ENCODE results near the gene RORB.
"Not testable (repeated sequence)": the region's sequence is repeated elsewhere in the genome, so short reads cannot be mapped to it uniquely, and the experiment has no call there.

The RORB gene

DNA sequence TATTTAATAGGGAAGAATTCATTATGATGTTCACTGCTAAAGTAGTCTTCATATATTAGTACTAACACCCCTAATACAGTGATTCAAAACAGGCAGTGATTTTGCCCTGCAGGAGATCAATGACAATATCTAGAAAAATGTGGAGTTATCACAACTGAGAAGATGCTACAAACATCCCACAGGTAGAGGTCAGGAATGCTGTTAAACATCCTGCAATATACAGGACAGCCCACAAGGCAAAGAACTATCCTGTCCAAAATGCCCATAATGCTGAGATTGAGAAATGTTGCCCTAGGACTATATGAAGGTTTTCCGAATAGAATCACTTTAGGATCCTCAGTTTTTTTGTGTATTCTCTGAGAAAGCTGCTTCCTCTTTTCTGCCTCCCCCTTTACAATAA is 15.3 kb downstream of the RORB start:
- no peak for DNase-seq (ENCODE audit: low read depth in 2 of 2, low spot score in 1 of 2)

DNA sequence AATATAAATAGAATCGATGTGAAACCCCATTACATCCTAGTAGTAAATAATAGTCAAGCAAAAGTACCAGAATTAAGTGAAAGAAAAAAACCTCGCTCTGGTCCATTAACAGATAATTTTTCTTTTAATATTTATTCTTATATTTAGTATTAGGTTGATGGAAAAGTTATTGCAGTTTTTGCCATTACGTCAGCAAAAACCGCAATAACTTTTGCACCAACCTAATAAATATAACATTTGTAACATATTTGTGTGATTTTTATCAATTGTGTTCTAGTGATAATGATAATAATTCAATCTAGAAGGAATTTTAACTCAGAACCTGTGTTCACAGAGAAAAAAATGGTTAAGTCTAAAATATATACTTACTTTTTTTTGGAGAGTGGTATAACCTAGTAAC is 16.1 kb downstream of the RORB start:
- DNase-seq (ENCODE audit: low read depth in 2 of 2, low spot score in 1 of 2): no peak

DNA sequence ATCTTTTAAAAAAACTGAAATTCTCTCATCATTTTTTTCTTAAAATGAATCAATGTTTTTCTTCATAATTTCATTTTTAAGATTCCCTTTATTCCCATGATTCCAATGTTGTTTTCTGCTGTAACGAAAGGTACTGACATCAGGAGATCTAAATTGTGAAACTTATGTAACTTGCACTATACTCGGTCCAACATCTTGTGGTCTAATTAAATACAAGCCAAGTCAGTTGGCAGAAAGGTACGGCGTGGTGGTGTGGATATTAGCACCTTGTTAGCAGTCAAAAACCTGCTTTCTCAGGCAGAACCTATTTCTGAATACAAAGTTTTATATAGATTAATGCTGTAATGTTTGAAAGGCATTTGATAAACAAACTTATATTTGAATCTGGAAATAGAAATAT is 20.1 kb downstream of the RORB start:
- DNase-seq (ENCODE audit: low read depth in 2 of 2, low spot score in 1 of 2): no peak

DNA sequence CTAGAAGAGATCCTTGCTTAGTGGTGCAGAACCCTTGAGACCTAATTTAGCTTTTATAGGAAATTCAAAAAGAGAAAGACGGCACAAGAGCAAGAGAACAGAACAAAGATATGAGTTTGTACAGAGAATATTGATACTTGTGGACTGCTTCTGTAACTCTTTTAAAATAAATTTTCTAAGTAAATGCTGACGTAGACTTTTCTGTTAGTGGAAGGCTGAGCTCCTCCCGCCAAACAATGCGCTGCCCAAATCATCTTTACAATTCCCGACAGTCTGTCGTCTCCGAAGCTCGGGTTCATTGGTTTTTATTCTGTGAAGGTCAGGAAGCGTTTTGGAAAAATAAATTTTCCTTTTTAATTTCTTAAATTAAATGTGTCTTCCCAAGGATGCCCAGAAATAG is 22.3 kb downstream of the RORB start:
- DNase-seq (ENCODE audit: low read depth in 2 of 2, low spot score in 1 of 2): no peak

DNA sequence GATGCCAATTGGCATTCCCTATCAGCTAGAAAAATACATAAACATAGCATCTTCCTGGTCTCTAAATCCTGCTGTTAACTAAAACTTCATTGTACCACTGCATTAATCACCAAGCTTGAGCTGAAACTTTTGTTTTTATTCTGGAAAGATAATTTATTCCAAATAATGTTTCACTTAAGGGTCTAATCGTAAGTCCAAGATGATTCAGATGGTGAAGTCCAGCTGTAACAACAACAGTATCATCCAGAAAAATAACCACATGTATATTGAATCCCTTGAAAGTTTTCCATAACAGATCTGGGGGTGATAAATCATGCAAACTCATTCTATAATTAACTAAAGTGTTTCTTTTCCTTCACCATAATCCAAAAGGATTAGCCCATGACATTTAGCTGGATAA is 23.9 kb downstream of the RORB start:
- no peak for DNase-seq (ENCODE audit: low read depth in 2 of 2, low spot score in 1 of 2)

DNA sequence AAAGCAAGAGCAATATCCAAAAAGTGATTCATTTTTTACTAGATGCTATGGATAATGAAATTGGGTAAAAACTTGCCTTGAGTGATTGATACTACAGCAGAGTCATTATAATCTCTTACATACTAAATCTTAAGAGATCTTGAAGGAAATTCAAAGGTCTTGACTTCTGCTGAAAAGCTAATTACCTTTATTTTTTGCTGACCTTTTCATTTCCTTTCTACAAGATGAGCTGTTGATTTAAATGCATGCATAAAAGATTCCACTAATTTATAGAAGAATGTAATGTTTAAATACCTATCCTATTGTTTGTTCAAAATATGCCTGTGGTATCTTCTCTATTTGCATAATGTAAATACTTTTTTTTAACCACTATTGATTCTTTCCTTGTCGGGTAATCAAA is 27.2 kb downstream of the RORB start:
- DNase-seq (ENCODE audit: low read depth in 2 of 2, low spot score in 1 of 2): no peak

DNA sequence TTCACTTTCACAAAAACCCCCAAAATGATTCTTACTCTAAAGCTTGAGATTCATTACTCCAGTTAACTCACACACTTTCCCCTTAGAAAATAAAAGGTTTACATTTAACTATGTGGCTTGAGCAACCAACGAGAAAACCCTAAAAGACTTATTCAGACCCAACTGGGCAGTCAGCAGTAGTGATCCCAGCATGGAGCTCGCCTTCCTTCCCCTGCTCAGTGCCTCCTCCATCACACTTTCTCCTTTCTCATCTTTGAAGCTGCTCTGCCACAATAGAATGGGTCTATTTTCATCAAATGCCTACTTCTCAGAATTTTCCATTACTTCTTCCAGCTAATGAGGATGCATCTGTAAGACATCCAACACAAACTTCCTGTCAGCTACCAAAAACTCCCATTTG is 29.1 kb downstream of the RORB start:
- DNase-seq (ENCODE audit: low read depth in 2 of 2, low spot score in 1 of 2): no peak

DNA sequence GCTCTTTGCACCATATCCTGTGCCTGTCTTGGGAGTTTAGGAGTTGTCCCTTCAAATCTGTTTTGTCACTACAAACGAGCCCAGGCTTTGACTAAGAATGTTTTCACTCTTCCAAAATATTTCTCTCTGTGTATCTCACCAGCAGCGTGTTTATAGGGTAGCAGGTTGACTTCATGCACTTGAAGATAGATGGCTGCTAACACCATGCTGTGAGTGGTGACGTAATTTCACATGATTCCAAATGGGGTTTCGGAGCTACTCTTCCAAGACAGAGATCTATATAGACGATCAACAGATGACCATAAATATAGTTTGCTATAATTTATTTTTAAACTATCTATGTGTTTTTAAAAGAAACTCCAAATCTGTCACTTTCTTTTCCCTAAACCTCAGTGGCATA is 30.6 kb downstream of the RORB start:
- DNase-seq (ENCODE audit: low read depth in 2 of 2, low spot score in 1 of 2): no peak

DNA sequence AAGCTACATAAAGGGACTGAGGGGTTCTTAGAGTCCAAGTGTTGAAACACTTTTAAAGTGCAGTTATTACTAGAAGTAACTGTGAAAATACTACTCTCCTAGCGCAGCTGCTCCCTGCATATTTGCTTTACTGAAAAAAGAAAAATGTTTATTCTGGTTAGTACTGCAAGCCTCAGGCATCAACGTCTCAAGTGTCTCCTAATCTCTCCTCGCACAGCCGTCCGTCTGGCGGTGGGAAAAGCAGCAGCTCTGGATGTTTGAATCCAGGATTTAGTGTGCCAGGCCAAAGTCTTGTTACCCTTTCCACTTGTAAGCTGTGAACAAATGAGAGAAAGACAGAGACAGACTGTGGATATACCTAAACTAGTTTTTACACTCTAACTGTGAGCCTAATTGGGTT is 31.1 kb downstream of the RORB start:
- DNase-seq (ENCODE audit: low read depth in 2 of 2, low spot score in 1 of 2): no peak

DNA sequence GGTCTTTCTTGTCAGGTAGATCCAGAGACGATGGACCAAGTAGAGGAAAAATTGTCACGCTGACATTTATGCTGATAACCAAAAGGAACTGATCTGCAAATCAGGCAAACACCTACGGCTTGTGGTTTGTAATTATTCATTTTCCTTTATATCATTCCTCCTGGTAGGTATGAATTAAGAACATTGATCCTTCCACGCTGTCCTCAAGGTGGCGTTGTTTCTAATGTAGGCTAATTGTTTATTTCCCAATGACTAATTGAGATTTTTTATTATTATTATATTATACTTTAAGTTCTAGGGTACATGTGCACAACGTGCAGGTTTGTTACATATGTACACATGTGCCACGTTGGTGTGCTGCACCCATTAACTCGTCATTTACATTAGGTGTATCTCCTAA is 33.3 kb downstream of the RORB start:
- DNase-seq (ENCODE audit: low read depth in 2 of 2, low spot score in 1 of 2): not testable (repeated sequence)

DNA sequence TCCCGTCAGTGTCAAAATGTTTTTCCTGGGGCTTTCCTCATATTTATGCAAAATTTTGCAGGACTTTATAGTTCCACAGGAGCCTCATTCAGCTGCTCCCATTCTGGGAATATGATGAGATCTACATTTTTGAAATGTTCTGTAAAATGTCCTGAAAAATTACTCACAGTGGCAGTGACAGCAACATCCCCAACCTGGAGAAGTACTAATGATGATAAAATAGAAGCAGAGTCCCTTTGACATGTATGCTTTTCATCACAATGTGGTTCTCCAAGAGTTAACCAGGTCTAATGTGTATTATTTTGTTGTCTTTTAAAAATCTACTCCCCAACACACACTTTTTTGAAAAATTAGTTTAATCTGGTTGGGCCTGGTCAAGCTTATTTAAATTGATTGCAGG is 36.1 kb downstream of the RORB start:
- DNase-seq (ENCODE audit: low read depth in 2 of 2, low spot score in 1 of 2): no peak

DNA sequence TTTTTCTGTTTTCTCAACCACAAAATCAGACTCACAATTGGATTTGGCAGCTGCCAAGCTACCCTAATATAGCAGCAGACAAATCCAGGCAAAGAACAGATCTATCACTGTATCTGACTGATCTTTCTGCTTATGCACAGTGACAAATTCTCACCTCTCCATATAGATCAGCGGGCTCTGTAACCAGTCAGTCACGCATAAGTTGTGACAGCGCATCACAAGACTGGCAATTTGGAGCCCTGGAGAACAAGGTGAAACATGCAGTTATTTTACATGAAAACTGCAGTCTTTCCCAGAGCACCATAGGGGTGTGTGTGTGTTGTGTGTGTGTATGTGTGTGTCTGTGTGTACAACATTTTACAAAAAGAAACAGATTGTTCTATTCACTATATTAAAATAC is 37.7 kb downstream of the RORB start:
- no peak for DNase-seq (ENCODE audit: low read depth in 2 of 2, low spot score in 1 of 2)

DNA sequence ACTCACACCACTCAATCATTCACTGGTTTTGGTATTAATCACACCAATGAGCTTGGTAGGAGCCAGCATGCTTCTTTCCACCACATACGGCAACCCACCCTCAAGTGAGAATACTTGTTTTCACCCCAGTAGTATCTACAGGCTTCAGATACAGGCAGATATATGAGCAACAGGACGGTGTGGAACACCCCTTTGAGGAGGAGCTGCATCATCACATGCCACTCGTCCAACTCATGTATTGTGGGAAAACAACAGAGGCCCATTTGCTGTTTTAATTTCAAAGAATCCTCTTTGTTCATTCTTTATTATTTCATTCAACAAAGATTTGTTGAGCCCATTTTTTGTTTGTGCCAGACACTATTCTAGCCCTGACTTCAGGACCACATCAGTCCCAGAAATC is 46.0 kb downstream of the RORB start:
- no peak for DNase-seq (ENCODE audit: low read depth in 2 of 2, low spot score in 1 of 2)

DNA sequence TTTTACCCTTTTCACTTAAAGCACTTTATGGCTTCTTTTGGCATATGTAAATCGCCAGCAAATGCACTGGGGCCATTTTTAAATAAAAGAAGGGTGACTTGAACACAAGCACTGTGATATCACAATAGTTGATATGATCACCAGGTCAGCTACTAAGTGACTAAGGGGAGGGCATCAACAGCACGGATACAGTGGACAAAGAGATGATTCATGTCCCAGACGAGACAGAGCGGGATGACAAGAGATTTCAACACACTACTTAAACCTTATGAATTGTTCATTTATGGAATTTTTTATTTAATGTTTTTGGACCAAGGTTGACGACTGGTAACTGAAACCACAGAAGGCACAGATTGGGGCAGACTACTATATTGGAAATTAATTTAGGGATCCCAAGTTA is 54.1 kb downstream of the RORB start:
- no peak for DNase-seq (ENCODE audit: low read depth in 2 of 2, low spot score in 1 of 2)

DNA sequence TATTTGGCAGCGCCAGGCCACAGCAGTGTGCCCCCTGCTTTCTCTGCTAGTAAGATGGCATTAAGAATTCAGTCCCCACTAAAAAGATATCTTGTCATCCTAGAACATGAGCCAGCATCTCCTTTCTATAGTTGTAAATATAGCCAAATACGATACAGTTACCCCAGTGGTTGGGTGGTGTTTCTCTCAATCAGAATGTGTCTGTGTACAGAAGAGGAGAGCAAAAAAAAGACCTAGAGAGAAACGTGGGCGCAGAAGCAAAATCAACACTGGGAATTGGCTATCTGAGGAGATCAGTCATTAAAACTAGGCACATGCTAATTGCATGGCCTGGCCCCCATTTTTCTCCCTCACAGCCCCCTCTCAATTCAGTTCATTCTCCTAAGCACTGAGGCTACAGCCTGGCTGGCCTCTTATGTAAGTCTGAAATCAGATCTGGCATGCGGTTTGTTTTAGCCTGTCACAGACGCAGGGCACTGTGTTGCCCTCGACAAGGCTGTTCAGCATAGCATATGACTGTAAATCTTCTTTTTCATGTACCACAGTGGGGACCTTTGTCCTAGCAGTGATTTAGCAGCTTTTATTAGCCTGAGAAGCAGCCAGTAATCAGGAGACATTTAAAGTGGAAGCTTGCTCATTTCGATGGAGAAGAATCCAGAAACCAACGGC is 57.8 kb downstream of the RORB start:
- DNase-seq (ENCODE audit: low read depth in 2 of 2, low spot score in 1 of 2): no peak

DNA sequence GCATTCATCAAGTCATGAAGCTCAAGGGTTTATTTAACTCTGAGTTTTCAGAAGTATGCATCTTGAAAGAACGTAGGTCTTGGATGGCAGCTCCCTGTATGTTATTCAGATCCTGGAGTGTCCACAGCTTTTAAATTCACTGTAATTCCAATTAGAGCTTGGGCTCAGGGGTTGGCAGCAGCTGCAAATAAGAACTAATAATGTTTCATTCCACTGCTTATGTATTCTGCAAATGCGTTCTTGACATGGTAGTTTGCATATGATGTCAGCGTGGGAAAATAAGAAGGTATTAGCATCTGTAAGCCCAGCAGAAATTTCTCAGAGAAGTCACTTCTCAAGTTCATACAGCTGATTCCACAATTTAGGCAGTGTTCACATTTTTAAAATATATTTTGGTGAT is 58.4 kb downstream of the RORB start:
- no peak for DNase-seq (ENCODE audit: low read depth in 2 of 2, low spot score in 1 of 2)

DNA sequence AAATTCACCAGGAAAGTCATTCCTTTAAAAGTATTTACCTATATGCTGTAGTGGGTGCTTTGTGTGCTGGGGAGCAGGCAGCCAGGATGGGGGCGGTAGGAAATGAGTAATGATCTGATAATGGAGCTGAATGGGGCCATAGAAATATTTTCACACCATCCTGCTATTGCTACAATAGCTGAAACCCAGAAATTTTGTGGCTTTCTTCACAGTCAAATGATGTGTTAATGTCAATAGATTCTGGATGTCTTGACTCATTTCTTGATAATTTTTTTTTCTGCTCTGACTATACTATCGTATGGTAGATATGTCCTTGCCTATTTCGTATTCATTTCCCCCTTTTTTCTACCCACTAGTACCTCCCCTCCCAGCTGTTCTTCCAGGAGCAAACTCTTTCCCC is 59.5 kb downstream of the RORB start:
- DNase-seq (ENCODE audit: low read depth in 2 of 2, low spot score in 1 of 2): no peak

DNA sequence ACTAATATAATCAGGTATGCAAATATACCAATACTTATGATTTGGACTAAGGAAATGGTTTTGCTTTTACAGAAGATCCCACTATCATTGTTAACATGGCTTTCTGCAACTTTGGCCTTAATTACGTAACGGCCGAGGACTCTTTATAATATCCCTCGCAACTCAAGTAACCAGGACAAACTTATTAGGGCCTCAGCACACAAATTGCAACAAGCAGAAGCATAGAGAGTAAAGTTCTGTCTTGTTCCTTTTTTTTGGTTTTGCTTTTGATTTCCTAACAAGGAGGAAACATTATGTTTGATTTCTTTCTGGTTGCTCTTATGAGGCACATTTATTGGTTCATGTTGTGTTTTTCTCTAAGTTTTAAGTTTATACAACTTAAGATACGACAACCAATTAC is 60.4 kb downstream of the RORB start:
- DNase-seq (ENCODE audit: low read depth in 2 of 2, low spot score in 1 of 2): no peak

DNA sequence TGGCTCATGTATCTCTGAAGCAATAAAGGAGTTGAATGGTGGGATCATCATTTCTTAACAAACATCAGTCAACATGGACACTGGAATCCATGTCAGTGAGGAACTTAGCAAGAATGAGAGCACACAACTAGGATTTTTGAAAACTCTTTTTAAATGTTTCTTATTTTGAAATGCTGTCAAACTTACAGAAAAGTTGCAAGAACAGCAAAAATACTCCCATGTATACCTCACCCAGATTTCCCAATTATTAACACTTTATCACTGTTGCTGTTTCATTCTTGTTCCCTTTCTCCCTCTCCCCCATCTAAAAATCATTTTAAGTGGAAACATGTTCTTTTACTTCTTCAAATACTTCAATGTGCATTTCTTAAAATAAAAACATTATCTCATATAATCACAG is 65.5 kb downstream of the RORB start:
- no peak for DNase-seq (ENCODE audit: low read depth in 2 of 2, low spot score in 1 of 2)

DNA sequence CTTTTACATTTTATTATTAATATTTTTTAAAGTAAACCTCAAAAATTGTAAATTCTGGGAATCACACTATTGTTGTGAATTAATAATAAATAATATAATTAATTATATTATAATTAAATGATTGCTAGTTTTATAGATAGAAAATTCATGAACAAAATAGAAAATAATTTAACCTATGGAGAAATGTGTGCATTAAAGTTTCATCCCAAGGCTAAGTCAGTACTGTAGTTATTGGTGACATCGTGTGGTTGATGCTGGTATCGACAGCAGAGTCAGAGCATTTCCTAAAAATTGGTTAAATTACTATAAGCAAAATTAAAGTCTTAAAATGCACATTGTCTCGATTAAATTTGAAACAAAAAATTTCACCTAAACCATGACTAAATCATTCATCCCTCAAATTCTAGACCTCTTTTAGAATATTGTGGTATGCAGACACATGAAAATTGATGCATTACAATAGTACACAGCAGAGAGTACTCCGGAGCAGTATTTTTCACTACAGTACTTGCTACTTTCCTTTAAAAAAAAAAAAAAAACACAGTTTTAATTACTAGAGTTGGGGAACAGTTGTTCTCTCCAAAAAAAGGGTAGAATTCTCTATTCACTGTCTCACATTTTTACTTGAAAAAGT is 73.9 kb downstream of the RORB start:
- DNase-seq (ENCODE audit: low read depth in 2 of 2, low spot score in 1 of 2): no peak

DNA sequence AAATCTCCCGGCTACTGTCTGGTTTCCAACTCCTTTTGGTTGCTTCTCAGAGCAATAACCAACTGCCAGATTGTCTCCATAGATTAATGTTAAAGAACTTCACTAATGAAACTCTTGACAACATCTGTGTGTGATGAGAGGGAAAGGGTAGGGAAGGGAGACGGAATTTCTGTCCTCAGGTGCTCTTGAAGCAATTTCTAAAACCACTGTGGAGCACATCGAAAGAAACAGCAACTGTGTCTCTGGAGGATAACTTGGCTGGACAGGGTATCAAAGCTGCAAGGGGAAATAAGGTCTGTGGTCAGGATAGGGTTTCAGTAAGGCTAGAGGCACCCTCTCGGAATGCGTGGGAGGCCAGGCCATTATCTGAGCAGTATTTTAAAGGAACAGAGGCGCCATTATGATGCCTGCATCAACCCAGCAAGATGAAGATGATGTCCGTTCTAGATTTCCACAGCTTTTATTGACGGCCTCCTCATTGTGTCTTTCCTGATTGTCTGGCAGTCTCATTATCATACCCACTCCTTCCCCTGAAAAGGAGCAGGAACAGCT is 76.6 kb downstream of the RORB start:
- DNase-seq (ENCODE audit: low read depth in 2 of 2, low spot score in 1 of 2): no peak

DNA sequence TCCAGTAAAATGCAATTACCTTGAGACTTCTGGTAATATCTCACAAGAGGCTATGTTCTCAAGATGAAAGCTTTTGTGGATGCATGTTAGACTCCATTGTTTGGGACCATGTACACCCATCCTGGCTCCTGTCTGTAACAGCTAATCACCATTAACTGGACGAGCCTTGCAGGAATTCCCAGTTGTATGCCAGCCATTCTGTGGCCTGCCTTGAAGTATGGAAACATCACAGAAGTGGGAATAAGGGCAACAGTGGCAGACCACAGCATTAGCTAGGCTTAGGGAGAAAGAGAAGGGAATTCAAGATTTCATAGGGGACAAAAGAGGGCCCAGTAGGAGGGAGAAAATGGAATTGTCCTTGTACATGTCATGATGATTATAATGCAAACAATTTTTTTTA is 79.0 kb downstream of the RORB start:
- DNase-seq (ENCODE audit: low read depth in 2 of 2, low spot score in 1 of 2): no peak

DNA sequence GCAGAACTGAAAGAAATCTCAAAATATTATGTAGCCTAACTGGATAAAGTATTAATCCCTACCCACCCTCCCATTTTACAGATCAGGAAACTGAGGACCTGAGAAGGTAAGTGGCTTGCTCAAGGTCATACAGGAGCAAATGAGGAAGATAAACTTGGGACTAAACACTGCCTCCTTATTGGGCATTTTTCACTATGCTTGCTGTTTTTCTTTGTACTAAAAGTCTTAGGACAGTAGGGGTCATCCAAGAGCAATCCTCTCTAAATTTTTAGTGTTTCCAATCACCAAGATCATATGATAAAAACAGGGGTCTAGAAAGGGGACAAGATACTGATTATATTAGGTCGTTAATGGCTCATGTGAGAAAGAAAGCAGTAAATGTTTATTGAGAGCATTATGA is 80.8 kb downstream of the RORB start:
- DNase-seq (ENCODE audit: low read depth in 2 of 2, low spot score in 1 of 2): no peak

All from stimulated activated CD8-positive, alpha-beta memory T cell treated with anti-CD3 and anti-CD28 coated beads, Interleukin-4, amount 100 ng/mL, for 1 hour (primary cell).